Measurements from ENCODE around the gene DIS3L.
"Not testable (repeated sequence)": the region's sequence is repeated elsewhere in the genome, so short reads cannot be mapped to it uniquely, and the experiment has no call there.

DIS3L gene

GRCh38 chr15:66278671-66279070, 14.7 kb upstream of the DIS3L start:
- DNase-seq, result no peak

DNA sequence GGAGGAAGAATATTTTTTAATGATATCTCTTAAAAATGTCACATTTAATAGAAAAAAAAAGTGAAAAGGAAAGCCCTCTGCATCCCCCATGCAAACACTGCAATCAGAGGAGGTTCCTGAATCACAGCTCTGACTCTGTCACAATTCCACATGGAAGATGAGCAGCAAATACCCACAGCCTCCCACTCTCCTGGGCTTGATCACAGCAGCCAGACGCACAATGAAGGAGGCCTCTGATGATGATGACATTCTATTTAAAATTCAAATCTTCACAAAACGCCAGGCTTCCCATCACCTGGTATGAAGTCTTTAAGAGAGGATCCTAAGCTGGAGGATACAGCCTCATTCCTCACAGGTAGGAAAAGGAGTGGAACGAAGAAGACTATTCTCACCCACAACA, 9.1 kb upstream of the DIS3L start:
- no peak for DNase-seq

- no peak for DNase-seq
These were observed 7.7 kb upstream of the DIS3L start for GRCh38 chr15:66285533-66286280.

GRCh38 chr15:66287461-66288057, 5.8 kb upstream of the DIS3L start:
- no peak for DNase-seq

DNA sequence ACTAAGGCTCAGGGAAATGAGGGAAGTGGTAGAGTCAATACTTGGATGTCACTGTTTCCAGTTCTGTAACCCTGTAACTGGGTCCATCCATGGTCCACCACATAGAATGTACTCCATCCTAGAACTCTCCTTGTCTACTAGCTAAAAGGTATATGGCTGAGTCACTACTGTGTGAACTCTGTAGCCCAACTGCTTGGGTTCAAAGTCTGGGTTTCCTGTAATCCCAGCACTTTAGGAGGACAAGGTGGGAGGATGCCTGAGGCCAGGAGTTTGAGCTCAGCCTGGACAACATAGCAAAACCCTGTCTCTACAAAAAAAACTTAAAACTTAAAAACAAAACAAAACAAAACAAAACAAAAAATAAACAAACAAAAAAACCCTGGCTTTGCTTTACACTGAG, 5.3 kb upstream of the DIS3L start:
- DNase-seq, result no peak

DNA sequence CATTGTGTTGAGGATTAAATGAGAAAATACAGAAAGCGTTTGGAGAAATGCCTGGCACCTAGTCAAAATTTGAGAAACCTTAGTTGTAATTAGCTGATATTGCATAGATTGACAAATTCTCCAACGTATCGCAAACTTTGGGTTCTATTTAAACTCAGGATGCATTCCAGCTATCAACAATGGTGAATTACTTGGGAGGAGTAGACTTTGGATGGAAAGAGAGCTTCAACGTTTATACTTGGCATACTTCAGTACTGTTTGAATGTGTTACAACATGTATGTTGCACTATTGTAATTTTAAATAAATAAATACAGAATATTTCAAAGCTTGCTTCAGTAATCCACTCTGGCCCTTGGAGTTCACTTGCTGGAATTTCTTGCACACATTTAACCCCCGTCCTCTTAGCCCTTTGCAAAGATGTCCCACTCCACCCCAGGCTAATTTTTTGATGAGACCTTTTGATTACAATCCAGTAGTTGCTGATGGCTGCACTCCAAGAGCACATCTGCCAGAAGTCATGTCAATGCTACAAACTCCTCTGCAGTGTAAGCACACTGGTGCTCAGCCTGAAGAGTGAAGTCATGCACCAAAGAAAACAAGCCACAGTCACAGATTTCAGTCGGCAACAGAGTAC, 4.7 kb upstream of the DIS3L start:
- DNase-seq, result no peak

DNA sequence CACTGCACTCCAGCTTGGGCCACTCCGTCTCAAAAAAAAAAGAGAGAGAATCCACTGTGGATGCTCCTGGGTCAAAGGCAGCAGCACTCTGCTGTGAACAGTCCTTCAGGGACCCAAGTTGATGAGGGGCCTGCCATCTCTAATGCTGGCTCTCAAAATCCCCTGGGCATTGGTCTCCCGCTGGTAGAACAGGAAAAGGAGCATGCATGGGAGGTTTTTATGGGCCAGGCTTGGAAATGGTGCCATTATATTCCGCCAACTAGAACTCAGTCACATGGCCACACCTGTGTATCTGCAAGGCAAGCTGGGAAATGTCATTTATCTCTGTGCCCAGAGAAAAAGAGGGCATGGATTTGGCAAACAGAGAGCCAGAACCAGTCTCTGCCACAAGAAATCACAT, 3.4 kb upstream of the DIS3L start:
- no peak for DNase-seq

GRCh38 chr15:66290518-66290917, 2.9 kb upstream of the DIS3L start:
- no peak for DNase-seq

DNA sequence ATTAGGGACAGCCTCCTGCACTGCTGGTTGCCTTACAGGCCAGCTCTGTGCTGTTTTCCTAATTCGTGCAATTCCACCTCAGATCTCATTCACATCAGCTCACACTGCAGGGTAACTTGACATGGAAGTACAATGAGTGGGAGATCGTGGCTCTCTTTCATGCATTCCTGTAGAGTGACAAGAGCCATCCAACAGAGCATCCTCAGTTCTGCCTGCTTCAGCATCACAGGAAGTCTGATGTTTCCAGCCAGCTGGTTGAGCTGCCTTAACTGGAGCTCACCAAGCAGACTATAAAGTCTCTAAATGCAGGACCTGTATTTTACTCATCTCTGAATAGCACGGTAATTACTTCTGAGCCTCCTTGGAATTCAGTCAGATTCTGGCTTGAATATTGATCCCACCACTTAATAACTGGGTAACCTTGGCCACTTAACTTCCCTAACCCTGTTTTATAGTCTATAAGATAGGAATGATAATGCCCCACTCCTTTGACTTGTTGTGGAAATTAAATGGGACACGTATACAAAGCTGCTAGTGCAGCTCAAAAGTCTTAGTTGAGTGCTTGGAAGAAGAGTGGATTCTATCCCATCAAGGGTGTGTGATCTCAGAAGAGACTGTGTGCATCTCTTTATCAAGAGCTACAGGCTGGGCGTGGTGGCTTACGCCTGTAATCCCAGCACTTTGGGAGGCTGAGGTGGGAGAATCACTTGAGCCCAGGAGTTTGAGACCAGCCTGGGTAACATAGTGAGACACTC, 1.4 kb upstream of the DIS3L start:
- DNase-seq, result no peak

DNA sequence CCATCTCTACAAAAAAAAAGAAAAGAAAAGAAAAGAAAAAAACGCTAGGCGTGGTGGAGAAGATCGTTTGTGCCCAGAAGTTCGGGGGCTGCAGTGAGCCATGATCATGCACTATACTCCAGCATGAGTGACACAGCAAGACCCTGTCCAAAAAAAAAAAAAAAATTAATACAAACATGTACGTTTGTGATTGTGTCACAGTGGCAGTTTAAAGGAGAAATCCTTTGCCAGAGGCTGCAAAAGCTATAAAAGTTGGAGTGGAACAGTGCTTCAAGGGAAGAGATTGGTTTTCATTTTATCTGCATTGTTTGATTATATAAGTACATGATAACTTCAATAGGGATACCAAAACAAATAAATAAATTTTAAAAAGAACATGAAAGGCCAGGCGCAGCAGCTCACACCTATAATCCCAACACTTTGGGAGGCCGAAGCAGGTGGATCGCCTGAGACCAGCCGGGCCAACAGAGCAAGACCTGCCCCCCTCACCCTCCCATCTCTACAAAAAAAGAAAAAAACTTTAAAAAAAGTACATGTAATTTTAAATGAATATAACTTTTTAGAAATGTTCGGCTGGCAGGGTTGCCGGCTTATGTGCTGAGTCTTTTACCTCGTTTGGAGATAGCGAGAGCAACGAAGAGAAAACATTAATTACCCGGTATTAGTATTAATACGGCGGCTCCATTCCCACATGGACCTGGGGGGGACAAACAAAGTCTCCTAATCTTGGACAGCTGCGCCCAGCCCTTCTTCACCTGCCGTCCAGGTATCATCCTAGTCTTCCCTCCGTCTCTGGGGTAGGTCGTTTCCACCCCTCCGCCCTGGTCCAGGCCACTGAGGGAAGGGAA, 573 bp upstream of the DIS3L start:
- peak; percentile 22 for DNase-seq

DNA sequence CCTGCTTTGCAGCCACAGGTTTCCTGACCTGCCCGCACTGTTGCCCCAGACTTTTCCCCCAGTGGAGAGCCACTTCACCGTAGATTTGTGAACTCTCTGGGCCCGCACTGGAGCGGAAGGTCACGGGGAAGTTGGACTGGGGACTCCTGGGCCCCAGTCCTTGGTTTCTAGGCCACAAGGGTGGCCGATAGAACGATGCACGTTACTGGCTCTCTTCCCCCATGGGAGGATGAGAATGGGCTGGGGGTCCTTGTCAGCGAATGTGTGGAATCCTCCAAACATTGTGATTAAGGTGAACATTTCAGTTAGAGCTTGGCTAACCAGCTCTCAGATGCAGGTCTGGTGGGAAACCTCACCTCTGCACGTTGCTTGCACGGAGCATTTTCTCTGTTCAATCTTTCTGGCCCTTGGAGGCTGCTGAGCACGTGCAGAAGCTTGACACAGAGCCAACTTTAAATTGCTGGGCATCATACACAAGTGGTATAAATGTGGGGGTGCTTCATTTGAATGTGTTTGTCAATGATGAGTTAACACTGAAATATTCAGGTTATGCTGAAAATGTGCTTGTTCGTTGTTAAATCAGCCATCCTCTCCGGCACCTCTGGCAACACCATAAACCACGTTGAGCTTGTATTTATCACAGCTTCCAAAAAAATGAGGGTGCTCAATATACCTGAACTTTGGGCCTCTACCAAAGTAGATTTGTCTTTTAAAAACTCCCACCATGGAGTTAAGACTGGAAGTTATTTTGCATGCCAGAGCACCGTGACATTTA, 976 bp downstream of the DIS3L start:
- DNase-seq, result no peak

GRCh38 chr15:66294932-66295235, 1.5 kb downstream of the DIS3L start:
- no peak for DNase-seq

- DNase-seq, result no peak
These were observed 2.8 kb downstream of the DIS3L start for GRCh38 chr15:66296186-66296585.

- no peak for DNase-seq
These were observed 5.5 kb downstream of the DIS3L start for GRCh38 chr15:66298803-66299251.

DNA sequence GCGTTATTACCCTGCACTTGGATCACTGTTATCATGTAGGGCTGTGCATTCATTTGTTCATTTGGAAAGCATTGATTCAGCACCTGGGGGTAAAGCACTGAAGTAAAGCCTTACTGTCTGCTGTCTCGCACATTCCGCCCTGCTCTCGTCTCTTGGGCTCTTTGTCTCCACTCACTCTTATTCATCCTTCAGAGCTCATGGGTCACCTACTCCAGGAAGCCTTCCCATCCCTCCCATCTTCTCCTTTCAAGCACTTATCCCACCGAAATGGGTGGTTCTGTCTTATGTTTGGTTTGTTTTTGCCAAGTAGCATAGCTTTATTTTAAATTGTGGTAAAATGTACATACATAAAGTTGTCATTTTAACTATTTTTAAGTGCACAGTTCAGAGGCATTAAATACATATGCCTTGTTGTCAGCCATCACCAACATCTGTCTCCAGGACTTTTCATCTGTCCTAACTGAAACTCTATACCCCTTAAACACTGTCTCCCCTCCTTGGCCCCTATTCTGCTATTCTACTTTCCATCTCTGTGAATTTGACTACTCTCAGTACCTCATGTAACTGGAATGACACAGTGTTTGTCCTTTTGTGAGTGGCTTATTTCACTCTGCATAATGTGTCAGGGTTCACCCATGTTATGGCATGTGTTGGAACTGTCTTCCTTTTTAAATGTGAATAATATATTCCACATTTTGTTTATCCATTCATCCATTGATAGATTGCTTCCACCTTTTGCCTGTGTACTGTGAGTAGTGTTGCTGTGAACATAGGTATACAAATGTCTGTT, 9.3 kb downstream of the DIS3L start:
- no peak for DNase-seq

DNA sequence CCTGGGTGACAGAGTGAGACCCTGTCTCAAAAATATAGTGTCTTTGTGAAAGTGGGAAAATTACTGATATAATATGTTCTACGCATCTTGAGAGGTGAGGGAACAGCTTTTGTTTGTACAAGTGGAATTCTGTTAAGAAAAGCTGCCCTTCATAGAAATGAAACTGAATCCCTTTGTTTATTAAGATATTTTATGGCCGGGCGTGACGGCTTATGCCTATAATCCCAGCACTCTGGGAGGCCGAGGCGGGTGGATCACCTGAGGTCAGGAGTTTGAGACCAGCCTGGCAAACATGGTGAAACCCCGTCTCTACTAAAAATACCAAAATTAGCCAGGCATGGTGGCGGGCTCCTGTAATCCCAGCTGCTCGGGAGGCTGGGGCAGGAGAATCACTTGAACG, 11.1 kb downstream of the DIS3L start:
- not testable (repeated sequence) for DNase-seq

DNA sequence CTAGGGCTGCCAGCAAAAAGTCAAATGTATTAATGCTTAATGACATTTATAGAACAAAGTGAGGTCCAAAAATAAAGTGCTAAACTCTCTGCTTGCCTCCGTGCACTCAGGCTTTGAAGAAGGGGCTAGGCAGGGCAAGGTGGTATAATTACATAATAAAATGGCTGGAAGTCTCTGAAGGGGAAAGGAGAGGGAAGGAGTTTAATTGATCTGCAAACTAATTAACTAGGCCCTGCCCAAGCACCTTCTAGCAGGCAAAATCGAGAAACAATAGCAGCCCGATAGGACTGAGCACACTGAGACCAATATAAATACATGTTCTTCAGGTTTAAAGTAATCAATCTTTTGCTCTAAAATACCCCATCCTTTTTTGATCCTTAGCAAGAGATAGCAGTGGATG, 13.0 kb downstream of the DIS3L start:
- DNase-seq, result no peak

- DNase-seq, result no peak
These were observed 15.2 kb downstream of the DIS3L start for GRCh38 chr15:66308531-66308930.

DNA sequence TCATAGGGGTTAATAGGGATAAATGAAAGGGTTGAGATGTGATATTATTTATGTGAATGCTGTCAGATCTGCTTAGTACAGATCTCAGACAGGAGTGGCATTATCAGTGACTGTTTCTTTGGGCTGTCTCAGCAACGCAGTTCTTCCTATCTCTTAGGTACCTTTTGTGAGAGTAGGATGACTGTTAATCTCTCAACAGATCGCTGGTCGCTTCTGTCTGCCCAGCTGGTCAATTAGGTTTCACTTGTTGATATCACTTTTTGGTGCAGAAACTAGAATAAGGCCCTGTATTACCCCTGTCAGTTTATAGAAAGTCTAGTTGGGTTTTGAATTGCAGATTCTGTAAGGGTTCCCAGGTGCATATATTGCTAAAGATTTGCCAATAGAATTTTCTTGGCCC, 16.5 kb downstream of the DIS3L start:
- no peak for DNase-seq

DNA sequence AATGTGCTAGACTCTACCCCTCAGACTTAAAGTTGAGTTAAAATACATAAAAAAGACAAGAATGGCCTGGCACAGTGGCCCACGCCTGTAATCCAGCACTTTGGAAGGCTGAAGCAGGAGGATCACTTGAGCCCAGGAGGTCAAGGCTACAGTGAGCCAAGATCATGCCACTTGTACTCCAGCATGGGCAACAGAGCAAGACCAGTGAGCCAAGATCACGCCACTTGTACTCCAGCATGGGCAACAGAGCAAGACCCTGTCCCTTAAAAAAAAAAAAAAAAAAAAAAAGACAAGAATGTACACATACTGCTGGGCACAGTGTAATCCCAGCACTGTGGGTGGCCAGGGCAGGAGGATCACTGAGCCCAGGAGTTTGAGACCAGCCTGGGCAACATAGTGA, 17.4 kb downstream of the DIS3L start:
- DNase-seq, result no peak

- no peak for DNase-seq
These were observed 18.8 kb downstream of the DIS3L start for GRCh38 chr15:66312144-66312543.
